Stomach (tissue), 4 donors: ENCODE data around the gene ENOX1.

Experiments
- CTCF ChIP-seq, 7 experiments: fragments of 450-650 bp in 4 of 7; fragments of 200-600 bp in 3 of 7; sonication (generic) in 3 of 7; IDR thresholded peaks; one replicate each; pipeline ENCODE4 v1.5.1; 2016 to 2019; ENCODE audit warnings: antibody characterized with exemption in 7 of 7, control low read depth in 2 of 7, mild to moderate bottlenecking in 1 of 7
- EP300 ChIP-seq: sonication (generic); formaldehyde crosslinking; IDR thresholded peaks from one replicate; pipeline ENCODE4 v1.6.1; 2017; ENCODE audit warnings: antibody characterized with exemption
- POLR2A ChIP-seq, 4 donors: fragments of 450-650 bp; IDR thresholded peaks; one replicate each; pipeline ENCODE4 v1.6.1; 2016; ENCODE audit warnings: antibody characterized with exemption in 4 of 4, control low read depth in 2 of 4, mild to moderate bottlenecking in 1 of 4, moderate library complexity in 1 of 4
- POLR2AphosphoS5 ChIP-seq, 3 donors: sonication (generic); formaldehyde crosslinking; IDR thresholded peaks; one replicate each; pipeline ENCODE4 v1.6.1; 2016; ENCODE audit warnings: antibody characterized with exemption in 3 of 3

DNA sequence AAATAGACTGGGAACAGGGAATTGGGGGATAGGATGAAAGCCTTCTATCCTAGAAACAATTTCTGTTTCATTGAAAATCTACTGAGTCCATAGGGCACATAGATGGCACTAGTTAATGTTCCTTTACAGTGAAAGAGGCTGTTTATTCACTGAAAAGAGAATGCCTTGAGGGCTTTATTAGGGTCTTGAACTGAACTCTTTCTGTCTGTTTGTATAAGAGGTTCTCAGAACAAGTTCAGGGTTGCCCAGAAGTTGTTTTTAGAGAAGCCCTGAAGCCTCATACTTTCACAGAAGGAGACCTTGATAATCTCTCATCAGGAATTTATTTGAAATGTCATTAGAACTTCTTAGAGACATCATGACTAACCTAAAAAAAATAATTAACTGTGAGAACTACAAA is 43.9 kb downstream of the ENOX1 start:
- TF ChIP-seq CTCF (IDR thresholded peaks at IDR 0.05) (no peak), POLR2AphosphoS5 (IDR thresholded peaks at IDR 0.05) (no peak), POLR2A (IDR thresholded peaks at IDR 0.05) (no peak), EP300 (no peak)
